Activated CD4-positive, alpha-beta T cell treated with anti-CD3 and anti-CD28 coated beads, Interleukin-2, amount 50 U/mL, for 24 hours (primary cell): ENCODE data around the gene PSMB8.
A peak's percentile ranks its signal among the peaks of the same experiment; 100 is the strongest.
"Not testable (repeated sequence)": the region's sequence is repeated elsewhere in the genome, so short reads cannot be mapped to it uniquely, and the experiment has no call there.

Source experiments
- DNase-seq, 2 donors: peaks; one replicate each; pipeline ENCODE4 v3.0.0-alpha.2; 2020; ENCODE audit warnings: low read depth in 1 of 2, low spot score in 1 of 2

Gene PSMB8

GRCh38 chr6:32843979-32844838 is at the start of gene PSMB8:
TSS of gene PSMB8 (minus strand) at chr6:32844047. CDS start at chr6:32843996, 51 bp downstream.
- peak; percentile 96 to 99 for DNase-seq

GRCh38 chr6:32890831-32891230 is 47.0 kb upstream of the PSMB8 start:
- no peak for DNase-seq

- no peak for DNase-seq
Observed at GRCh38 chr6:32889533-32889932, 45.7 kb upstream of the PSMB8 start.

GRCh38 chr6:32888576-32888975 is 44.7 kb upstream of the PSMB8 start:
- no peak for DNase-seq

GRCh38 chr6:32887616-32888015 is 43.8 kb upstream of the PSMB8 start:
- no peak for DNase-seq

GRCh38 chr6:32886681-32887383 is 43.0 kb upstream of the PSMB8 start:
- no peak for DNase-seq

GRCh38 chr6:32885698-32886286 is 41.9 kb upstream of the PSMB8 start:
- DNase-seq = no peak

- DNase-seq = no peak
Observed at GRCh38 chr6:32883789-32884188, 39.9 kb upstream of the PSMB8 start.

- no peak for DNase-seq
Observed at GRCh38 chr6:32882879-32883250, 39.0 kb upstream of the PSMB8 start.

- DNase-seq = not testable (repeated sequence)
Observed at GRCh38 chr6:32880962-32881361, 37.1 kb upstream of the PSMB8 start.

- no peak for DNase-seq
Observed at GRCh38 chr6:32879691-32880090, 35.8 kb upstream of the PSMB8 start.

- no peak for DNase-seq
Observed at GRCh38 chr6:32876603-32877002, 32.8 kb upstream of the PSMB8 start.

- not testable (repeated sequence) for DNase-seq
Observed at GRCh38 chr6:32873947-32874346, 30.1 kb upstream of the PSMB8 start.

- DNase-seq = peak; percentile 83 to 87
Observed at GRCh38 chr6:32868257-32868788, 24.5 kb upstream of the PSMB8 start.

- DNase-seq = no peak
Observed at GRCh38 chr6:32867554-32868256, 23.9 kb upstream of the PSMB8 start.

- DNase-seq = no peak
Observed at GRCh38 chr6:32867022-32867477, 23.2 kb upstream of the PSMB8 start.

GRCh38 chr6:32865724-32866443 is 22.0 kb upstream of the PSMB8 start:
- no peak for DNase-seq

GRCh38 chr6:32862725-32863124 is 18.9 kb upstream of the PSMB8 start:
- DNase-seq = no peak

- no peak for DNase-seq
Observed at GRCh38 chr6:32860674-32861073, 16.8 kb upstream of the PSMB8 start.

GRCh38 chr6:32858194-32858593 is 14.3 kb upstream of the PSMB8 start:
- no peak for DNase-seq
